Measurements from ENCODE around the gene PCDHGA2.
"Not testable (repeated sequence)": the region's sequence is repeated elsewhere in the genome, so short reads cannot be mapped to it uniquely, and the experiment has no call there.

The PCDHGA2 gene

GRCh38 chr5:141349917-141350619 is 11.5 kb downstream of the PCDHGA2 start, which contains the start of gene PCDHGB1:
Gene PCDHGB1, plus strand, starts transcription at chr5:141350099. Its CDS starts 162 bp downstream, at chr5:141350261.
- peak; percentile 87 for DNase-seq

- DNase-seq, result no peak
Observed at GRCh38 chr5:141351591-141351990, 13.0 kb downstream of the PCDHGA2 start.

- no peak for DNase-seq
Observed at GRCh38 chr5:141354900-141355469, 16.4 kb downstream of the PCDHGA2 start, which contains the start of gene PCDHGA4. Gene PCDHGA4, plus strand, starts transcription at chr5:141355021. Its CDS starts 87 bp downstream, at chr5:141355108.

GRCh38 chr5:141355641-141356040 is 17.1 kb downstream of the PCDHGA2 start:
- DNase-seq, result no peak

GRCh38 chr5:141356133-141356532 is 17.6 kb downstream of the PCDHGA2 start:
- no peak for DNase-seq

- DNase-seq, result no peak
Observed at GRCh38 chr5:141356950-141357349, 18.4 kb downstream of the PCDHGA2 start.

GRCh38 chr5:141359790-141360426 is 21.3 kb downstream of the PCDHGA2 start, which contains the start of gene PCDHGB2:
Gene PCDHGB2, plus strand, starts transcription at chr5:141359994. Its CDS starts 142 bp downstream, at chr5:141360136.
- DNase-seq, result no peak

GRCh38 chr5:141360685-141361084 is 22.1 kb downstream of the PCDHGA2 start:
- DNase-seq, result no peak

GRCh38 chr5:141362719-141363118 is 24.2 kb downstream of the PCDHGA2 start:
- no peak for DNase-seq

- no peak for DNase-seq
Observed at GRCh38 chr5:141363952-141364660, 25.5 kb downstream of the PCDHGA2 start, which contains the start of gene PCDHGA5. Gene PCDHGA5, plus strand, starts transcription at chr5:141364162. Its CDS starts 169 bp downstream, at chr5:141364331.

GRCh38 chr5:141366016-141366896 is 27.7 kb downstream of the PCDHGA2 start:
- no peak for DNase-seq

- DNase-seq, result no peak
Observed at GRCh38 chr5:141369994-141370848, 31.7 kb downstream of the PCDHGA2 start, which contains the start of gene PCDHGB3. Gene PCDHGB3, plus strand, starts transcription at chr5:141370242. Its CDS starts 153 bp downstream, at chr5:141370395.

GRCh38 chr5:141371572-141372475 is 33.3 kb downstream of the PCDHGA2 start:
- DNase-seq, result no peak

GRCh38 chr5:141373673-141374317 is 35.2 kb downstream of the PCDHGA2 start, which contains the start of gene PCDHGA6:
Gene PCDHGA6, plus strand, starts transcription at chr5:141373891. Its CDS starts 193 bp downstream, at chr5:141374084.
- no peak for DNase-seq

GRCh38 chr5:141374627-141375026 is 36.1 kb downstream of the PCDHGA2 start:
- DNase-seq, result no peak

- not testable (repeated sequence) for DNase-seq
Observed at GRCh38 chr5:141375444-141376155, 37.0 kb downstream of the PCDHGA2 start.

GRCh38 chr5:141382469-141383294 is 44.1 kb downstream of the PCDHGA2 start, which contains the start of gene PCDHGA7:
Gene PCDHGA7, plus strand, starts transcription at chr5:141382742. Its CDS starts 158 bp downstream, at chr5:141382900.
- no peak for DNase-seq
